ENCODE results near the gene CACHD1.

DNA sequence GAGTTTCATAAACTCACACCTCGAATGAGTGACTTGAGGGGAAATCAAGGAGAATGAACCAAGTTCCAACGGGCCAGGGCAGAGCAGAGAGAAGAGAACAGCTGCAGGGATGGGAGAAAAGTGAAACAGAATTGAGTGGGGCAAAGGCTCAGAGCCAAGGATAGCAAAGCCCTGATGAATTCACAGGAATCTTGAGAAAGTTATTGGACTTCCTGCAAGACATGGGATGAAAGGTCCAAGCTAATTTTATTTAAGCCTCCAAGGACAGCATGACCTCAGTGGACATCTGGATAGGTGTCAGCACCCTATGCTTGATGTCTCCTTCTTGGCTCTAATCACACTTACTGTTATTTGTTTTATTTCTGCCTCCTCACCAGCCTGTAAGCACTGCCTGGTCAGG, 232.0 kb downstream of the CACHD1 start:
- TF ChIP-seq, protein P1, sequence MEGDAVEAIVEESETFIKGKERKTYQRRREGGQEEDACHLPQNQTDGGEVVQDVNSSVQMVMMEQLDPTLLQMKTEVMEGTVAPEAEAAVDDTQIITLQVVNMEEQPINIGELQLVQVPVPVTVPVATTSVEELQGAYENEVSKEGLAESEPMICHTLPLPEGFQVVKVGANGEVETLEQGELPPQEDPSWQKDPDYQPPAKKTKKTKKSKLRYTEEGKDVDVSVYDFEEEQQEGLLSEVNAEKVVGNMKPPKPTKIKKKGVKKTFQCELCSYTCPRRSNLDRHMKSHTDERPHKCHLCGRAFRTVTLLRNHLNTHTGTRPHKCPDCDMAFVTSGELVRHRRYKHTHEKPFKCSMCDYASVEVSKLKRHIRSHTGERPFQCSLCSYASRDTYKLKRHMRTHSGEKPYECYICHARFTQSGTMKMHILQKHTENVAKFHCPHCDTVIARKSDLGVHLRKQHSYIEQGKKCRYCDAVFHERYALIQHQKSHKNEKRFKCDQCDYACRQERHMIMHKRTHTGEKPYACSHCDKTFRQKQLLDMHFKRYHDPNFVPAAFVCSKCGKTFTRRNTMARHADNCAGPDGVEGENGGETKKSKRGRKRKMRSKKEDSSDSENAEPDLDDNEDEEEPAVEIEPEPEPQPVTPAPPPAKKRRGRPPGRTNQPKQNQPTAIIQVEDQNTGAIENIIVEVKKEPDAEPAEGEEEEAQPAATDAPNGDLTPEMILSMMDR (IDR thresholded peaks at IDR 0.05), result no peak
- TF ChIP-seq POLR2A (IDR thresholded peaks at IDR 0.05), result no peak
